GM12864 (cell line): ENCODE results near the gene SRCIN1.
"Not testable (repeated sequence)": the region's sequence is repeated elsewhere in the genome, so short reads cannot be mapped to it uniquely, and the experiment has no call there.

ENCODE experiments used
- DNase-seq: peaks from one replicate; pipeline ENCODE4 v3.0.0-alpha.2; 2011; ENCODE audit warnings: low read depth
- H3K4me3 ChIP-seq: 2 replicates; pipeline ENCODE4 v1.5.1; 2011; ENCODE audit warnings: mild to moderate bottlenecking, low read depth, low read length, control low read depth
- TF ChIP-seq, protein P1 (sequence below): IDR thresholded peaks from 2 replicates; pipeline ENCODE4 v1.5.1; 2011; ENCODE audit warnings: low read depth, mild to moderate bottlenecking, moderate library complexity, low read length, control low read depth, inconsistent platforms; ENCODE audit errors: missing control alignments

Gene SRCIN1, protein sequence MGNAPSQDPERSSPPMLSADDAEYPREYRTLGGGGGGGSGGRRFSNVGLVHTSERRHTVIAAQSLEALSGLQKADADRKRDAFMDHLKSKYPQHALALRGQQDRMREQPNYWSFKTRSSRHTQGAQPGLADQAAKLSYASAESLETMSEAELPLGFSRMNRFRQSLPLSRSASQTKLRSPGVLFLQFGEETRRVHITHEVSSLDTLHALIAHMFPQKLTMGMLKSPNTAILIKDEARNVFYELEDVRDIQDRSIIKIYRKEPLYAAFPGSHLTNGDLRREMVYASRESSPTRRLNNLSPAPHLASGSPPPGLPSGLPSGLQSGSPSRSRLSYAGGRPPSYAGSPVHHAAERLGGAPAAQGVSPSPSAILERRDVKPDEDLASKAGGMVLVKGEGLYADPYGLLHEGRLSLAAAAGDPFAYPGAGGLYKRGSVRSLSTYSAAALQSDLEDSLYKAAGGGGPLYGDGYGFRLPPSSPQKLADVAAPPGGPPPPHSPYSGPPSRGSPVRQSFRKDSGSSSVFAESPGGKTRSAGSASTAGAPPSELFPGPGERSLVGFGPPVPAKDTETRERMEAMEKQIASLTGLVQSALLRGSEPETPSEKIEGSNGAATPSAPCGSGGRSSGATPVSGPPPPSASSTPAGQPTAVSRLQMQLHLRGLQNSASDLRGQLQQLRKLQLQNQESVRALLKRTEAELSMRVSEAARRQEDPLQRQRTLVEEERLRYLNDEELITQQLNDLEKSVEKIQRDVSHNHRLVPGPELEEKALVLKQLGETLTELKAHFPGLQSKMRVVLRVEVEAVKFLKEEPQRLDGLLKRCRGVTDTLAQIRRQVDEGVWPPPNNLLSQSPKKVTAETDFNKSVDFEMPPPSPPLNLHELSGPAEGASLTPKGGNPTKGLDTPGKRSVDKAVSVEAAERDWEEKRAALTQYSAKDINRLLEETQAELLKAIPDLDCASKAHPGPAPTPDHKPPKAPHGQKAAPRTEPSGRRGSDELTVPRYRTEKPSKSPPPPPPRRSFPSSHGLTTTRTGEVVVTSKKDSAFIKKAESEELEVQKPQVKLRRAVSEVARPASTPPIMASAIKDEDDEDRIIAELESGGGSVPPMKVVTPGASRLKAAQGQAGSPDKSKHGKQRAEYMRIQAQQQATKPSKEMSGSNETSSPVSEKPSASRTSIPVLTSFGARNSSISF

DNA sequence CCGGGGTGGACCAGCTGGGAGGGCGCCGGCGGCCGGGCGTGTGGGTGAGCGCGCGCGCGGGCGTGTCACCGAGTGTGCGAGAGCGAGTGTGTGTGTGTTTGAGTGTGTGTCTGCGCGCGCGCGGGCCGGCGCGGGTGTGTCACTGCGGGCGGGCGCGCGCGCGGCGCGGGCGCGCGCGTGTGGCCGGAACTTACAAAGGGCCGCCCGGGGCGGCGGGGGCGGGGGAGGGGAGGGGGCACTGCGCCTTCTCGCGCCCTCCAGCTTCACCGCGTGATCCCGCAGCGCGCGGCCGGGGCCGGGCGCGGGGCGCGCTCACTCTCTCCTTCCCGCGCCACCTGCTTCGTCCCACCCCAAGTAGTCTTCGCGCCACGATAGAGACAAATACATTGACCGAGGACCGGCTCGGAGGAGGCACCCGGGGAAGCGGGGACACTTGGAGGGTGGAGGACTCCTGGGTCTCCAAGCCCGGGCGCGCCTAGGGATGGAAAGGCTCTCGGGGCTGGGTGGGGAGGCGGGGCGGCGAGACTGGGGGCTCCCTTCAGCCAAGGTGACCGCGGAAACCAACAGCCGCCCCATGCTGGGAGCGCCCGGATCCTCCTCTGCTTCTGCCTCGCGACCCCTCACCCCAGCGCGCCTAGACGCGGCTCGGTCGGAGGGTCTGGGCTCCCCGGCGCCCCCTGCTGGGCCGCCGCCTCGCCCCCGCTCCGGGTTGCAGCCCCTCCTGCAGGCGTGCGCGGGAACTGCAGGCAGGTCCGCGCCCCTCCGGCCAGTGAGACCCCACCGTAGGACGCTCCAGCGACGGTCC is at the start of gene SRCIN1:
TSS of gene SRCIN1 (minus strand) at position 112 of the 805 bp plus-strand sequence. CDS start 247 bp downstream, outside the sequence.
- TF ChIP-seq, protein P1, sequence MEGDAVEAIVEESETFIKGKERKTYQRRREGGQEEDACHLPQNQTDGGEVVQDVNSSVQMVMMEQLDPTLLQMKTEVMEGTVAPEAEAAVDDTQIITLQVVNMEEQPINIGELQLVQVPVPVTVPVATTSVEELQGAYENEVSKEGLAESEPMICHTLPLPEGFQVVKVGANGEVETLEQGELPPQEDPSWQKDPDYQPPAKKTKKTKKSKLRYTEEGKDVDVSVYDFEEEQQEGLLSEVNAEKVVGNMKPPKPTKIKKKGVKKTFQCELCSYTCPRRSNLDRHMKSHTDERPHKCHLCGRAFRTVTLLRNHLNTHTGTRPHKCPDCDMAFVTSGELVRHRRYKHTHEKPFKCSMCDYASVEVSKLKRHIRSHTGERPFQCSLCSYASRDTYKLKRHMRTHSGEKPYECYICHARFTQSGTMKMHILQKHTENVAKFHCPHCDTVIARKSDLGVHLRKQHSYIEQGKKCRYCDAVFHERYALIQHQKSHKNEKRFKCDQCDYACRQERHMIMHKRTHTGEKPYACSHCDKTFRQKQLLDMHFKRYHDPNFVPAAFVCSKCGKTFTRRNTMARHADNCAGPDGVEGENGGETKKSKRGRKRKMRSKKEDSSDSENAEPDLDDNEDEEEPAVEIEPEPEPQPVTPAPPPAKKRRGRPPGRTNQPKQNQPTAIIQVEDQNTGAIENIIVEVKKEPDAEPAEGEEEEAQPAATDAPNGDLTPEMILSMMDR: peak; percentile 100
- no peak for DNase-seq
- H3K4me3 ChIP-seq: peak within 1 kb of the TSS; percentile 72

DNA sequence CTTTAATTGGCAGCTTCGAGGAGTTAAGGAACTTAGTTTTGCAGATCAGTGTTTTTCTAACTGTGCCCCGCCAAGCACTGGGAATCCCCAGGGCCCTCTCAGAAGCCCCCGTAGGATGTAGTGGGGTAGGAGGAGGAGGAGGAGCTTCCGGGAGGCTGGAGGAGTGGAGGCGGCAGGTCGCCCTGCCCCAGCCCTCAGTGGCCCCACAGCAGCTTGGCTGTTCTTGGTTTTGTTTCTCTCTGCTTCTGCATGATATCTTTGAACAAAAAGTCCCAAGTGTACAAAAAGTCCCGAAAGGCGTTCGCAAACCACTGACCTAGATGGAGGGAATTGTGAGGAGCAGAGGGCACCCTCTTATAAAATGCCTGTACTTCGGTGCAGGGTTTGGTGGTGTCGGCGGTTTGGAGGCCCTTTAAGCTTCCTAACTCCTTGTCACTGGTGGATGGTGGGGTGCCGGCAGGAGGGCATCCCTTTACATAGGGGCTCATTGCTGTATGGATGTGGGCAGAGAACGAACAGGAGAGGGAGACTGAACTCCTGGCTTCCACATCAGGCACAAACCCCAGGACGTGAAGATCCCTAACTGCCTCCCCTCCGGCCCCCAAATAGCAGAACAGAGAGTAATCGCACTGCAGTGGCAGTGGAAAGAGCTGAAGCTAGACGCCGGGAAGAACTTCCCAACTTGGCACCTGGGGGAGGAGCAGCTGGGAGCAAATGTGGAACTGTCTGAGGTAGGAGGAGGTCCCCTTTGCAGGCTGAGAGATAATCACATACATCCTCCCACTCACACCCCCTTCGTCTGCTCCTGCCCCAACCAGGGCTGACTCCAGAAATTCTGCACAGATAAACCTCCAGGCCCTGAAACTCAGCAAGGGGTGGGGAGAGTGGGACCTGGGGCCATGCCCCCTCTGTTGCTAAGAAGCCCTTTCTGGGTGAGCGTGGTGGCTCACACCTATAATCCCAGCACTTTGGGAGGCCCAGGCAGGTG is 49.0 kb upstream of the SRCIN1 start:
- TF ChIP-seq, protein P1: no peak
- no peak for DNase-seq
- H3K4me3 ChIP-seq: peak overlapping the region; percentile 30

DNA sequence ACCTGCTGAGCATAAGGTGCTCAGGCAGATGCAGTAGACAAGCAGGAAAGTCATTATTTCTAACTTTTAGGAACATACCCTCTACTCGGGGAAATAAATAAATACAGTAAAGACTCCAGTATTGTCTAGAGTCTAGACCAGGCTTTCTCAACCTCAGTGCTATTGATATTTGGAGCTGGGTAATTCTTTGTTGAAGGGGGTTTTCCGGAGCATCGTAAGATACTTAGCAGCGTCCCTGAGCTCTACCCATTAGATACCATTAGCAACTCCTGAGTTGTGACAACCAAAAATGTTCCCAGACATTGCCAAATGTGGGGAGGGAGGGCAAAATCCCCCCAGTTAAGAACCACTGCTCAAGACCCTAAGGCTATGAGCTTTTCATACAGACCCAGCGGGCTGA is 47.9 kb upstream of the SRCIN1 start:
- H3K4me3 ChIP-seq: peak overlapping the region; percentile 30; the same call in 1 of the 2 replicates
- no peak for DNase-seq
- TF ChIP-seq, protein P1: no peak

DNA sequence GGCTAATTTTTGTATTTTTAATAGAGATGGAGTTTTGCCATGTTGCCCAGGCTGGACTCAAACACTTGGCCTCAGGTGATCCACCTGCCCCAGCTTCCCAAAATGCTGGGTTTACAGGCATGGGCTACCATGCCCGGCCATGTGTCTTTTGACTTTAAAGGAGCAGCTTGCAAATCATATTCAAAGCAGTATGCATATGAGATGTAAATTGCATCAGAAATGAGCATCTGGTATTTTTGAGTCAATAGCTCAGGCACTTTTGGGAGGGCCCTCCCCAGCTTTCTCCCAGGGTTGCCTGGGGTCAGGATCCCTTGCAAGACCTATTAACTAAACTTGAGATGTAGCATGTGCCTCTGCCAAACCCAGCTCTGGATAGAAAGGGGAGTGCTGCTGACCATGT is 47.5 kb upstream of the SRCIN1 start:
- TF ChIP-seq, protein P1: no peak
- H3K4me3 ChIP-seq: no peak overlapping the region; the same call in 1 of the 2 replicates
- DNase-seq: no peak

DNA sequence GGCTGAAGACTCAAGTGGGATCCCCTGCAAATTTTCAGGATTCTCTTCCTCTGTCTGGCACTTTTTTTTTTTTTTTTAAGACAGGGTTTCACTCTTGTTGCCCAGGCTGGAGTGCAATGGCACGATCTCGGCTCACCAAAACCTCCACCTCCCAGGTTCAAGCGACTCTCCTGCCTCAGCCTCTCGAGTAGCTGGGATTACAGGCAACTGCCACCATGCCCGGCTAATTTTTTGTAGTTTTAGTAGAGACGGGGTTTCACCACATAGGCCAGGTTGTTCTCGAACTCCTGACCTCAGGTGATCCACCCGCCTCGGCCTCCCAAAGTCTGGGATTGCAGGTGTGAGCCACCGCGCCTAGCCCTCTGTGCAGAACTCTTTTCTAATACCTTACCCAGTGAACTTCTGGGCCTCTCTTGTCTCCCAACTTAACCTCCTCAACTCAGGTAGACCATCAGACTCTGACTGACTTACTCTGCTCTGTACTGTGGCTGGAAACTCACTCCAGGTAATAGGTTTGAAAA is 45.0 kb upstream of the SRCIN1 start:
- H3K4me3 ChIP-seq, DNase-seq: not testable (repeated sequence)

DNA sequence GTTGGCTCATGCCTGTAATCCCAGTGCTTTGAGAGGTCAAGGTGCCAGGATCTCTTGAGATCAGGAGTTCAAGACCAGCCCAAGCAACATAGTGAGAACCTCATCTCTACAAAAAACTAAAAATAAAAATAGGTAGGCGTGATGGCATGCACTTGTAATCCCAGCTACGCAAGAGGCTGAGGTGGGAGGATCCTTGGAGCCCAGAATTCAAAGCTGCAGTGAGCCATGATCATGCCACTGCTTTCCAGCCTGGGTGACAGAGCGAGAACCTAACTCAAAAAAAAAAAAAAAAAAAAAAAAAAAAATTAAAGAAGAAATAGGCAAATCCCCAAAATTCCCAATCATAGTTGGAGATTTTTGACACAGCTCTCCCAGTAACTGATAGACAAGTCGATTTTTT is 32.2 kb upstream of the SRCIN1 start:
- no peak overlapping the region for H3K4me3 ChIP-seq
- TF ChIP-seq, protein P1: no peak
- DNase-seq: no peak
